Ascending aorta (tissue), 2 donors: ENCODE data around the gene CYP24A1. TPM values are rescaled to one million over a fixed set of nuclear protein-coding genes. Genes with fewer than 3 reads are reported as not detected.

Experiments
- DNase-seq, 2 donors: peaks; one replicate each; pipeline ENCODE4 v3.0.0-alpha.2; 2019; ENCODE audit warnings: low spot score in 2 of 2
- H3K27ac ChIP-seq, 2 donors: fragments of 200-600 bp; sonication (generic); one replicate each; pipeline ENCODE4 v1.5.1; 2016 to 2017; ENCODE audit warnings: mild to moderate bottlenecking in 1 of 2
- H3K27me3 ChIP-seq: fragments of 200-600 bp; sonication (generic); one replicate; pipeline ENCODE4 v1.5.1; 2017
- H3K36me3 ChIP-seq, 2 donors: fragments of 200-600 bp; sonication (generic); one replicate each; pipeline ENCODE4 v1.5.1; 2016
- H3K4me1 ChIP-seq, 2 donors: fragments of 200-600 bp; sonication (generic); one replicate each; pipeline ENCODE4 v1.5.1; 2016 to 2017; ENCODE audit warnings: mild to moderate bottlenecking in 1 of 2
- H3K4me3 ChIP-seq, 2 donors: fragments of 200-600 bp; sonication (generic); one replicate each; pipeline ENCODE4 v1.5.1; 2016 to 2017; ENCODE audit warnings: mild to moderate bottlenecking in 1 of 2
- H3K9me3 ChIP-seq, 2 donors: fragments of 200-600 bp; sonication (generic); one replicate each; pipeline ENCODE4 v1.5.1; 2016
- CTCF ChIP-seq, 3 experiments: fragments of 200-600 bp in 2 of 3; fragments of 450-650 bp in 1 of 3; sonication (generic) in 2 of 3; IDR thresholded peaks; one replicate each; pipeline ENCODE4 v1.5.1; 2016 to 2019; ENCODE audit warnings: antibody characterized with exemption in 3 of 3, mild to moderate bottlenecking in 1 of 3, moderate library complexity in 1 of 3
- intact Hi-C: fragments of 100-400 bp; cut with DNase I; formaldehyde crosslinking; loops from one replicate; pipeline ENCODE4 v1.15.1; 2023
- total RNA-seq: library from RNA; depleted of rRNA; stranded (reverse); fragments of >200 nt; gene quantifications from one replicate; pipeline ENCODE4 v1.1.0, GENCODE V29; 2016

CYP24A1 gene
- total RNA-seq, 1 donor from 2014 or later: not detected

- Histone ChIP-seq H3K36me3 (no peaks in the 10 kb centered on the region), H3K4me3 (no peak overlapping the region), H3K4me1 (no peaks in the 10 kb centered on the region), H3K9me3 (no peaks in the 10 kb centered on the region), H3K27ac (no peak overlapping the region), H3K27me3 (no peaks in the 10 kb centered on the region)
- TF ChIP-seq CTCF (IDR thresholded peaks at IDR 0.05): no peak
- DNase-seq: no peak
- intact Hi-C loops: loop anchor here (10.0 kb wide), 1 partner anchor 287 kb away; no protein-coding TSS in a partner anchor
Measured at GRCh38 chr20:54201268-54201846, 27.6 kb upstream of the CYP24A1 start.

GRCh38 chr20:54200487-54201267 lies 26.9 kb upstream of the CYP24A1 start:
- DNase-seq: no peak
- intact Hi-C loops: loop anchor here (10.0 kb wide), 1 partner anchor 286 kb away; no protein-coding TSS in a partner anchor

GRCh38 chr20:54199721-54200176 lies 26.0 kb upstream of the CYP24A1 start:
- no peaks in the 10 kb centered on the region for H3K27me3 ChIP-seq
- TF ChIP-seq CTCF (IDR thresholded peaks at IDR 0.05): peak; percentile 58 to 91 (median 88)
- H3K4me1 ChIP-seq: no peaks in the 10 kb centered on the region
- no peak overlapping the region for H3K4me3 ChIP-seq
- intact Hi-C loops: loop anchor here (5.0 to 10.0 kb wide), 3 partner anchors 102 to 622 kb away; no protein-coding TSS in a partner anchor
- H3K36me3 ChIP-seq: no peaks in the 10 kb centered on the region
- peak in 1 of 2 donors; percentile 82 for DNase-seq
- H3K27ac ChIP-seq: no peak overlapping the region
- no peaks in the 10 kb centered on the region for H3K9me3 ChIP-seq

More at GRCh38 chr20:54200487-54201267, 26.9 kb upstream of the CYP24A1 start:
- H3K4me1 ChIP-seq: no peaks in the 10 kb centered on the region
- no peaks in the 10 kb centered on the region for H3K9me3 ChIP-seq
- H3K27me3 ChIP-seq: no peaks in the 10 kb centered on the region
- no peaks in the 10 kb centered on the region for H3K36me3 ChIP-seq
- no peak overlapping the region for H3K4me3 ChIP-seq
- no peak overlapping the region for H3K27ac ChIP-seq
- TF ChIP-seq CTCF (IDR thresholded peaks at IDR 0.05): no peak

- TF ChIP-seq CTCF (IDR thresholded peaks at IDR 0.05): no peak
- Histone ChIP-seq H3K4me1 (no peaks in the 10 kb centered on the region), H3K27ac (no peak overlapping the region), H3K27me3 (no peaks in the 10 kb centered on the region), H3K9me3 (no peaks in the 10 kb centered on the region), H3K4me3 (no peak overlapping the region), H3K36me3 (no peaks in the 10 kb centered on the region)
- intact Hi-C loops: loop anchor here (5.0 kb wide), 2 partner anchors 102 to 622 kb away; no protein-coding TSS in a partner anchor
- no peak for DNase-seq
Measured at GRCh38 chr20:54199283-54199682, 25.5 kb upstream of the CYP24A1 start.

- Histone ChIP-seq H3K9me3 (no peaks in the 10 kb centered on the region), H3K4me1 (no peaks in the 10 kb centered on the region), H3K4me3 (no peak overlapping the region), H3K27me3 (no peaks in the 10 kb centered on the region), H3K36me3 (no peaks in the 10 kb centered on the region), H3K27ac (no peak overlapping the region)
- no peak for DNase-seq
- no peak for TF ChIP-seq CTCF (IDR thresholded peaks at IDR 0.05)
- intact Hi-C loops: loop anchor here (5.0 kb wide), 2 partner anchors 101 to 621 kb away; no protein-coding TSS in a partner anchor
Measured at GRCh38 chr20:54197621-54198604, 24.1 kb upstream of the CYP24A1 start.
